Smooth muscle cell (in vitro differentiated cells): ENCODE measurements around the gene FAM131B. TPM values are rescaled to one million over a fixed set of nuclear protein-coding genes. Genes with fewer than 3 reads are reported as not detected.

Source experiments
- DNase-seq: peaks from one replicate; lab custom pipeline; 2025; ENCODE audit not compliant: unreplicated experiment; lab: John Stamatoyannopoulos, UW
- H2AFZ ChIP-seq: fragments of 200-600 bp; sonication (generic); 2 replicates; pipeline ENCODE4 v1.6.0; 2016; ENCODE audit warnings: antibody characterized with exemption, low read depth, mild to moderate bottlenecking
- H3F3A ChIP-seq: fragments of 200-600 bp; sonication (generic); 2 replicates; pipeline ENCODE4 v1.6.0; 2017; ENCODE audit warnings: antibody characterized with exemption, low read depth
- H3K27ac ChIP-seq: fragments of 200-600 bp; sonication (generic); 2 replicates; pipeline ENCODE4 v1.5.1; 2016; ENCODE audit warnings: low read depth, mild to moderate bottlenecking
- H3K27me3 ChIP-seq: fragments of 200-600 bp; sonication (generic); 2 replicates; pipeline ENCODE4 v1.6.1; 2016; ENCODE audit warnings: low read depth, mild to moderate bottlenecking
- H3K36me3 ChIP-seq: fragments of 200-600 bp; sonication (generic); 2 replicates; pipeline ENCODE4 v1.5.1; 2016; ENCODE audit warnings: low read depth
- H3K4me1 ChIP-seq: fragments of 200-600 bp; sonication (generic); 2 replicates; pipeline ENCODE4 v1.5.1; 2016; ENCODE audit warnings: low read depth
- H3K4me2 ChIP-seq: fragments of 200-600 bp; sonication (generic); 2 replicates; pipeline ENCODE4 v1.6.0; 2016; ENCODE audit warnings: mild to moderate bottlenecking
- H3K4me3 ChIP-seq: fragments of 200-600 bp; sonication (generic); 2 replicates; pipeline ENCODE4 v1.5.1; 2016; ENCODE audit warnings: mild to moderate bottlenecking
- H3K79me2 ChIP-seq: fragments of 200-600 bp; sonication (generic); 2 replicates; pipeline ENCODE4 v1.6.0; 2016; ENCODE audit warnings: low read depth, mild to moderate bottlenecking
- H3K9ac ChIP-seq: fragments of 200-600 bp; sonication (generic); 2 replicates; pipeline ENCODE4 v1.6.0; 2016; ENCODE audit warnings: low read depth
- H3K9me3 ChIP-seq: fragments of 200-600 bp; sonication (generic); replicated peaks from 2 replicates; pipeline ENCODE4 v1.5.1; 2016; ENCODE audit warnings: low read depth
- H4K20me1 ChIP-seq: fragments of 200-600 bp; sonication (generic); 2 replicates; pipeline ENCODE4 v1.6.0; 2016; ENCODE audit warnings: low read depth
- CTCF ChIP-seq: fragments of 200-600 bp; sonication (generic); IDR thresholded peaks from 2 replicates; pipeline ENCODE4 v1.5.1; 2017; ENCODE audit warnings: borderline replicate concordance, mild to moderate bottlenecking, antibody characterized with exemption; ENCODE audit not compliant: insufficient read depth, poor library complexity, severe bottlenecking
- whole genome bisulfite sequencing: methylation state at CpG from one replicate; pipeline ENCODE4 v1.1.7; 2016; ENCODE audit warnings: low lambda C conversion rate; 5-methylcytosine and 5-hydroxymethylcytosine counted together
- polyA plus RNA-seq: library from polyadenylated mRNA; unstranded; fragments of >200 nt; fragmentation: Nextera tagmentation; extraction: Ambion mirVana; gene quantifications from 2 replicates; pipeline ENCODE4 v1.2.1, GENCODE V29; 2016
- total RNA-seq: library from RNA; depleted of rRNA; stranded (reverse); fragments of >200 nt; gene quantifications from 2 replicates; pipeline ENCODE4 v1.2.3, GENCODE V29; 2014

FAM131B gene
- total and polyA plus RNA-seq, 2 experiments from 2014 or later = 0.03 to 0.31 TPM

- no peak overlapping the region for H3K9ac ChIP-seq
- no peak overlapping the region for H3K4me2 ChIP-seq
- no peaks in the 10 kb centered on the region for H3K9me3 ChIP-seq
- TF ChIP-seq CTCF = no peak
- 98% methylated on average over 2 of the region's 2 CpGs for WGBS
- no peaks in the 10 kb centered on the region for H3K79me2 ChIP-seq
- H3K36me3 ChIP-seq = peaks cover 8% of the 10 kb centered on the region
- no peak for DNase-seq
- no peak overlapping the region for H3K27ac ChIP-seq
- no peaks in the 10 kb centered on the region for H3K4me1 ChIP-seq
- no peaks in the 10 kb centered on the region for H3F3A ChIP-seq
- no peak overlapping the region for H3K4me3 ChIP-seq
- no peak overlapping the region for H2AFZ ChIP-seq
- peaks cover 9% of the 10 kb centered on the region for H4K20me1 ChIP-seq
- no peaks in the 10 kb centered on the region for H3K27me3 ChIP-seq
Measured at GRCh38 chr7:143308632-143309031, 53.9 kb downstream of the FAM131B start.

GRCh38 chr7:143305423-143306070 lies 57.0 kb downstream of the FAM131B start:
- 84% methylated on average over 10 of the region's 10 CpGs for WGBS
- Histone ChIP-seq H3K4me2 (no peak overlapping the region), H3F3A (no peaks in the 10 kb centered on the region), H3K27ac (no peak overlapping the region), H3K9me3 (no peaks in the 10 kb centered on the region), H3K4me3 (no peak overlapping the region), H3K79me2 (no peaks in the 10 kb centered on the region), H3K27me3 (no peaks in the 10 kb centered on the region), H4K20me1 (peaks cover 14% of the 10 kb centered on the region), H2AFZ (no peak overlapping the region), H3K4me1 (no peaks in the 10 kb centered on the region), H3K9ac (no peak overlapping the region), H3K36me3 (peaks cover 8% of the 10 kb centered on the region)
- no peak for DNase-seq
- peak; percentile 50 for TF ChIP-seq CTCF

GRCh38 chr7:143304938-143305337 lies 57.6 kb downstream of the FAM131B start:
- H3K4me1 ChIP-seq = no peaks in the 10 kb centered on the region
- no peak overlapping the region for H3K4me2 ChIP-seq
- H3K27me3 ChIP-seq = no peaks in the 10 kb centered on the region
- H3K4me3 ChIP-seq = no peak overlapping the region
- peaks cover 19% of the 10 kb centered on the region for H4K20me1 ChIP-seq
- TF ChIP-seq CTCF = no peak
- H3K79me2 ChIP-seq = no peaks in the 10 kb centered on the region
- 94% methylated on average over 6 of the region's 6 CpGs for WGBS
- DNase-seq = no peak
- H3K36me3 ChIP-seq = peaks cover 8% of the 10 kb centered on the region
- H3F3A ChIP-seq = no peaks in the 10 kb centered on the region
- H2AFZ ChIP-seq = no peak overlapping the region
- H3K9ac ChIP-seq = no peak overlapping the region
- no peaks in the 10 kb centered on the region for H3K9me3 ChIP-seq
- H3K27ac ChIP-seq = no peak overlapping the region

- Histone ChIP-seq H3K27me3 (no peaks in the 10 kb centered on the region), H3K9me3 (no peaks in the 10 kb centered on the region), H3K79me2 (no peaks in the 10 kb centered on the region), H3K4me3 (no peak overlapping the region), H3K4me1 (no peaks in the 10 kb centered on the region), H2AFZ (no peak overlapping the region), H3K27ac (no peak overlapping the region), H3K4me2 (no peak overlapping the region), H3K9ac (no peak overlapping the region), H3K36me3 (peaks cover 8% of the 10 kb centered on the region), H3F3A (no peaks in the 10 kb centered on the region), H4K20me1 (peaks cover 29% of the 10 kb centered on the region)
- no peak for TF ChIP-seq CTCF
- DNase-seq = no peak
- WGBS = 86% methylated on average over 10 of the region's 10 CpGs
Measured at GRCh38 chr7:143303733-143304132, 58.8 kb downstream of the FAM131B start.
